Esophagus (tissue), 2 donors: ENCODE measurements around the gene USP7. TPM values are rescaled to one million over a fixed set of nuclear protein-coding genes. Genes with fewer than 3 reads are reported as not detected.

ENCODE experiments used
- H3K27ac ChIP-seq, 2 donors: one replicate each; pipeline ENCODE4 v1.5.1; 2013; ENCODE audit warnings: low read depth in 2 of 2, mild to moderate bottlenecking in 2 of 2, inconsistent platforms in 1 of 2, low read length in 1 of 2, moderate library complexity in 1 of 2
- H3K27me3 ChIP-seq, 2 donors: one replicate each; pipeline ENCODE4 v1.6.1; 2013; ENCODE audit warnings: low read length in 2 of 2, control low read depth in 1 of 2, mild to moderate bottlenecking in 1 of 2; ENCODE audit not compliant: insufficient read depth in 2 of 2, control insufficient read depth in 1 of 2
- H3K36me3 ChIP-seq, 2 donors: one replicate each; pipeline ENCODE4 v1.6.1; 2013; ENCODE audit warnings: low read length in 1 of 2; ENCODE audit not compliant: control insufficient read depth in 2 of 2, insufficient read depth in 2 of 2
- H3K4me1 ChIP-seq, 2 donors: one replicate each; pipeline ENCODE4 v1.6.1; 2013; ENCODE audit warnings: low read length in 1 of 2; ENCODE audit not compliant: control insufficient read depth in 2 of 2, insufficient read depth in 2 of 2
- H3K4me3 ChIP-seq, 2 donors: one replicate each; pipeline ENCODE4 v1.5.1; 2013; ENCODE audit warnings: low read length in 2 of 2, mild to moderate bottlenecking in 2 of 2, low read depth in 1 of 2, moderate library complexity in 1 of 2
- H3K9me3 ChIP-seq, 2 donors: one replicate each; pipeline ENCODE4 v1.6.1; 2013; ENCODE audit warnings: mild to moderate bottlenecking in 2 of 2, low read depth in 1 of 2, low read length in 1 of 2, moderate library complexity in 1 of 2; ENCODE audit not compliant: control insufficient read depth in 2 of 2, insufficient read depth in 1 of 2
- WGBS, 2 donors: extraction: QIAGEN DNeasy Blood & Tissue Kit; methylation state at CpG; one replicate each; pipeline ENCODE4 v1.1.7; 2013; 5-methylcytosine and 5-hydroxymethylcytosine counted together
- polyA plus RNA-seq, 2 donors: library from polyadenylated mRNA; stranded (reverse); fragments of 200-250 nt; gene quantifications; one replicate each; pipeline ENCODE4 v1.2.3, GENCODE V29; 2013
- donor health status: healthy with polysubstance abuse.
- donor health status: Bipolar disorder and iron deficiency.

The USP7 gene
- polyA plus RNA-seq, 2 donors: 27.8 to 34.6 TPM

DNA sequence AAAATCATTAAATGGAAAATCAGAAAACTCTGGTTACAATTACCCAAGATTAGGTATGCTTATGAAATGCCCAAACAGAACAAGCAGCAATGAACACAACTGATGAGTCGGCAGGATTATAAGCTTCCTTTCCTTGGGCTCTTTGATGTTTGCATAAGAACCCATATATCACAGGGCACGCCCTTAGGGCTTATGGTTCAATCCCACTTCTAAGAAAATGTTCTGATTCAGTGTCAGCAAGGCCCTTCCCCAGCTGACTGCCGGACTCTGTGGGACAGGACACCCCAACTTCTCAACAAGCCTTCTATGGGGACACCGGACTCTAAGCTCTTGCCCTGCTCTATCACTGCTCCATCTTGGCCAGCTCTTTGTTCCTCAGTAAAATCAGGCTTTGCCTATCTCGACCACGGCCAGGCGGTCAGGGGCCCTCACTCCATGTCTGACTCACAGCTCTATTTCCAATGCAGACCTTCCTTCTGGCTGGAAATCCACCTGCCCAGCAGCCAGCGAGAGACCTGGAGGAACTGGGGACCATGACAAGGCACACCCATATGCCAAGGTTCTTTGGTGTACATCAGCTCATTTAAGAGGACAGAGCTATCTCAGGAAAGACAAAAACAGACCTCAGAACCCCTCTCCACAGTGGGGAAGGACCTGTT lies 54.8 kb downstream of the USP7 start:
- WGBS, 2 donors: 66 to 71% methylated on average over 8 of the region's 8 CpGs
- peaks cover 17 to 31% of the 10 kb centered on the region in 2 donors for H3K36me3 ChIP-seq
- H3K27me3 ChIP-seq: no peaks in the 10 kb centered on the region
- no peaks in the 10 kb centered on the region for H3K9me3 ChIP-seq
- no peak overlapping the region for H3K4me3 ChIP-seq
- peak overlapping the region; percentile 5 to 45 for H3K27ac ChIP-seq
- H3K4me1 ChIP-seq: peaks cover 0 to 4% of the 10 kb centered on the region in 2 donors

DNA sequence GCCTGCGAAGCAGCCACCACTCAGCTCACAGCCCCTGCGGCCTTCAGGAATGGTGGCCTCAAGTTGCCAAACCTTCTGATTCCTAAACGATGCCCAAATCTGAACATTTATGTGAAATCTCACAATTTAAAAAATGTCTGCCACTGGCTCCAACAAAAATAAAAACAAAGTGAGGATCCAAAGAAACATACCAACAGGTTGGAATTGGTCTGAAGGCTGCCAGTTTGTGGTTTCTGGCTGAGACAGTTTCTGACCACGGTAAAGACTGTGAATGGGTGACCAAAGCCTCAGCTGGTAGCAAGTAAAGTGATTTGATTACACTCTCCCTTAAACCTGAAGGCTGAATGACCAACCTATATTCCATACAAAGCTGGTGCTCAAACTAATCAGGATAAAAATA lies 56.6 kb downstream of the USP7 start:
- WGBS, 2 donors: 78 to 81% methylated on average over 4 of the region's 4 CpGs
- peaks cover 17 to 41% of the 10 kb centered on the region in 2 donors for H3K36me3 ChIP-seq
- no peak overlapping the region for H3K4me3 ChIP-seq
- H3K9me3 ChIP-seq: no peaks in the 10 kb centered on the region
- no peak overlapping the region for H3K27ac ChIP-seq
- H3K4me1 ChIP-seq: peaks cover 0 to 4% of the 10 kb centered on the region in 2 donors
- H3K27me3 ChIP-seq: no peaks in the 10 kb centered on the region

DNA sequence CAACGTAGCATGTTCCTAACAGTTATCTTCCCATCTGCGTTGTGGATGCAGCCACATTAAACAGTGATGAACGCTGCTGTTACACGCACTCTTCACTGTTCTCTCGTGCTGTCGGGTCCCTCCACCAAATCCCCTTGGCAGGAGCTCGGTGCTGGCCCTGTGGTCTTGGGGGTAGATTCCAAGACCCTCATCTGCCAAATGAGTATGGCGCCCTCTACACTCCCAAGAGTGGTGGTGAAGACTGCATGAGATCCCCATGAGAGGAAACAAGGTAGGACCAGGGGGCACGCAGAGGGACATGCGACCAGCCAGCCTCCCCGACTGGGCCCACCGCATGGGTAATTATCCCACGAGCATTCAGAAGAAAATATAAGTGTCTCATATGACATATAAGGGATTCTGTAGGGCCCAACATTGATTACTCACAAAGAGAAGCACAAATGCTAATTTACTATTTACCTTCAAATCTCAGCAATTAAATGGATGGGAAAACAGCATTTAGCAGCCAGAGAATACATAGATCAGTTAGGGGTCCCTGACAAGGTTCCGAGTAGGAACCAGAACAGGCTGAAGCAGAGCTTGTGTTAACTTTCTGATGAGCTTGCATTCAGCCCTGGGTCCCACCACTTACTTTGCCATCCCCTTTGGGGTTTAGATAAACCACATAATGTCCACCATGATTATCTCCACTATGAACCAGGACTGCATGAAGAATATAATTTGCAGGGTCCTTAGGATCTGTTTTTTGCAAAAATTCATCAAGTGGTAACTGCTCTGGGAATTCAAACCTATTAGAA lies 57.7 kb downstream of the USP7 start:
- no peak overlapping the region for H3K27ac ChIP-seq
- H3K27me3 ChIP-seq: no peaks in the 10 kb centered on the region
- peaks cover 0 to 4% of the 10 kb centered on the region in 2 donors for H3K4me1 ChIP-seq
- no peak overlapping the region for H3K4me3 ChIP-seq
- H3K36me3 ChIP-seq: peaks cover 16 to 46% of the 10 kb centered on the region in 2 donors
- H3K9me3 ChIP-seq: no peaks in the 10 kb centered on the region
- 88 to 89% methylated on average over 14 of the region's 14 CpGs for WGBS, 2 donors

DNA sequence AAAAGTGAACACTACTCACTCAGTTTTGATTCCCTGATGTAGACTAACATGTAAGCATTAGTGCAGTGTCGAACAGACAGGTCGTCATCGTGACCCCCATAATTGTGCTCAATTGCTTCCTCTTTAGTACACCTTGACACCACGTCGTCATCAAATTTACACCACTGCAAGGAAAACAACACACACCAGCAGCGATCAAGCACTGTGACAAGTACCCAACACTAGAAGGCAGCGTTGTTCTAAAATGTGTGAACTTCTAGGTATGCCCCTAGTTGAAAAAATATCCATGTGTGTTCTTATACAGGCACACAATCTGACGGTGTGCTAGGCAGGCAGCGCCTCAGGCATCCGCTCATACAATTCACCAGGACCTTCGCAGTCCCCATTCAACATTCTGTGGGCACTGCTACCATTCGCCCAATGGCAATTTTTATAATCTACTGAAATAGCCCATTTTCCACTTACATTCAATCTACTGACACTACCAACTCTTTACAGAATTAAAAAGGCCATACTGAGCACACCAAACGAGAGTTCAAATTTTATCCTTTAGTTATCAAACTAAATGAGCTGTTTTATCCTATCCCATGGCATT lies 58.4 kb downstream of the USP7 start:
- peaks cover 16 to 45% of the 10 kb centered on the region in 2 donors for H3K36me3 ChIP-seq
- no peaks in the 10 kb centered on the region for H3K9me3 ChIP-seq
- no peaks in the 10 kb centered on the region for H3K27me3 ChIP-seq
- no peak overlapping the region for H3K27ac ChIP-seq
- peaks cover 0 to 4% of the 10 kb centered on the region in 2 donors for H3K4me1 ChIP-seq
- 76% methylated on average over 13 of the region's 13 CpGs for WGBS, 2 donors
- H3K4me3 ChIP-seq: no peak overlapping the region

DNA sequence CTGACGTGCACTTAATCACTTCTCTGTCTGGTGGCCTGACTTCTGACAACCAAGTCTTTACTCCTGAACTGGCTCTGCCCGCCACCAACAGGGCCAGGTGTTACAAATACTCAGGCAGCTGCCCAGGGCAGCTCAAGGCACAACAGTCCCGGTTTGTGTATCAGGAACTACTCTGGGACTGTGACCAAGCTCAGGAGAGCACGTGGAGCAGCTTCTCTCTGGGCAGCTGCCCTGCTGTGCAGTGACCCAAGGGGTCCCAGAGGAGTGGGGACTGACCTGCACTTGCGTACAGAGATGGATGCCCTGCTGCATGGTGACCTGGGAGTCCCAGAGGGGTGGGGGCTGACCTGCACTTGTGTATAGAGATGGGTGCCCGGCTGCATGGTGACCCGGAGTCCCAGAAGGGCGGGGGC lies 59.7 kb downstream of the USP7 start:
- no peaks in the 10 kb centered on the region for H3K9me3 ChIP-seq
- no peak overlapping the region for H3K4me3 ChIP-seq
- no peaks in the 10 kb centered on the region for H3K27me3 ChIP-seq
- no peak overlapping the region for H3K27ac ChIP-seq
- H3K36me3 ChIP-seq: peaks cover 23 to 48% of the 10 kb centered on the region in 2 donors
- 88 to 91% methylated on average over 8 of the region's 8 CpGs for WGBS, 2 donors
- H3K4me1 ChIP-seq: peaks cover 0 to 2% of the 10 kb centered on the region in 2 donors

DNA sequence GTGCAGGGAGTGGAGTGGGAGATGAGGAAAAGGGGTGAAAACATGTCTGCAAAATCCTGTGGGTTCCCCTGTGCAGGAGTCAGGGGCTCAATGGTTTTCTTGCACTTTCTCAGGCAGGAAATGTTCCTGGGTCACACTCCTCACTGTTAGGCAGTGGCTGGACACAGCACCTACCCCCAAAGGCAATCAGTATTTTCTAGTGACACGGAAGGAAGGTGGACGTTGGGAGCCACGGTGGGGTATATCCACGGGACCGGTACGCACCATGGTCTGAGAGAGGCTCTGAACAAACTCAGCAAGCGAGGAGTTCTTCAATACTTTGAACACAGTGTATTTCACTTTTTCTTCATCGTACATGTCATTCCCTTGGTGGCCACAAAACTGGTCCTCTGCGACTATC lies 60.7 kb downstream of the USP7 start:
- H3K4me1 ChIP-seq: no peaks in the 10 kb centered on the region
- peaks cover 24 to 51% of the 10 kb centered on the region in 2 donors for H3K36me3 ChIP-seq
- no peak overlapping the region for H3K4me3 ChIP-seq
- H3K27ac ChIP-seq: no peak overlapping the region
- H3K9me3 ChIP-seq: no peaks in the 10 kb centered on the region
- no peaks in the 10 kb centered on the region for H3K27me3 ChIP-seq
- WGBS, 2 donors: 94 to 95% methylated on average over 9 of the region's 9 CpGs

DNA sequence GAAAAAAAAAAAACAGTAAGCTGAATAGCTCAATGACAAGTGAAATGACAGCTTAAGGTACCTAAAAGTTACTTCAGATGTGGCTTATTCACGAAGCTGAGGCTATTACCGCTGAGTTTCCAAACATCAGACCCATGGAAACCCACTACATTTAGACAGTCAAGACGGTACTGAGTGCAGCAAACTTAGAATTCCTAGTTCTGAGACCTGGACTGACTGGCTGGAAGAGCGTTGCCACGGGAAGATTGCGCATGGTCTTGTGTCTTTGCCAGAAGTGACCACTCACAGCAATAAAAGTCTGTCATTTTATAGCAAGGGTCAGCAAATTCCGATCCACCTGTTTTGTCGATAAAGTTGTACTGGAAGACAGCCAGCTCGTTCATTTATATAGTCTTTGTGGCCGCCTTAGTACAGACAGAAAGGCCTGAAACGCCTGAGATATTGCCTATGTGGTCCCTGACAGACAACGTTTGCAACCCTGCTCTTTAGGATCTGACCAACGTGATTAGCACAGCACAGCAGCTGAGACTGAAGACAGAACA lies 62.3 kb downstream of the USP7 start:
- Histone ChIP-seq H3K27ac (no peak overlapping the region), H3K4me3 (no peak overlapping the region), H3K4me1 (no peaks in the 10 kb centered on the region), H3K9me3 (no peaks in the 10 kb centered on the region), H3K27me3 (no peaks in the 10 kb centered on the region), H3K36me3 (peaks cover 33 to 57% of the 10 kb centered on the region in 2 donors)
- 83 to 86% methylated on average over 13 of the region's 13 CpGs for WGBS, 2 donors

DNA sequence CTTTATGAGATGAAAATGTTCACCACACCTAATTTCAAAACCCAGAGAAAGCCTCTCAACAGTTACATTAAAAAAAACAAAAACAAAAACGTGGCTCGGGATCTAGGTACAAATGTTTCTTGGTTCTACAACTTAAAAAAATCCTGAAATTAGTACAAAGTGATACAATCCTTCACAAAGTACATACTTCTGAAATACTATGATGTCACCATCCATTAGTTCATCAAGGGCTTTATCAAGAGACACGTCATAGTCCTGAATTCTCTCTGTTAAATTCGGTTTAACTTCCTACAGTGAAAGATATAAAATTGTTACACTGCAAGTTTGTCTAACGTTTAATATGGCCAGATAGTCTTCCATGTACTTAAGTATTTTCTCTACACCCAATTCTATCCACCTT lies 63.4 kb downstream of the USP7 start:
- H3K4me1 ChIP-seq: no peaks in the 10 kb centered on the region
- H3K4me3 ChIP-seq: no peak overlapping the region
- 84% methylated on average over 5 of the region's 5 CpGs for WGBS, 2 donors
- H3K27me3 ChIP-seq: no peaks in the 10 kb centered on the region
- H3K9me3 ChIP-seq: no peaks in the 10 kb centered on the region
- peaks cover 26 to 53% of the 10 kb centered on the region in 2 donors for H3K36me3 ChIP-seq
- H3K27ac ChIP-seq: no peak overlapping the region

DNA sequence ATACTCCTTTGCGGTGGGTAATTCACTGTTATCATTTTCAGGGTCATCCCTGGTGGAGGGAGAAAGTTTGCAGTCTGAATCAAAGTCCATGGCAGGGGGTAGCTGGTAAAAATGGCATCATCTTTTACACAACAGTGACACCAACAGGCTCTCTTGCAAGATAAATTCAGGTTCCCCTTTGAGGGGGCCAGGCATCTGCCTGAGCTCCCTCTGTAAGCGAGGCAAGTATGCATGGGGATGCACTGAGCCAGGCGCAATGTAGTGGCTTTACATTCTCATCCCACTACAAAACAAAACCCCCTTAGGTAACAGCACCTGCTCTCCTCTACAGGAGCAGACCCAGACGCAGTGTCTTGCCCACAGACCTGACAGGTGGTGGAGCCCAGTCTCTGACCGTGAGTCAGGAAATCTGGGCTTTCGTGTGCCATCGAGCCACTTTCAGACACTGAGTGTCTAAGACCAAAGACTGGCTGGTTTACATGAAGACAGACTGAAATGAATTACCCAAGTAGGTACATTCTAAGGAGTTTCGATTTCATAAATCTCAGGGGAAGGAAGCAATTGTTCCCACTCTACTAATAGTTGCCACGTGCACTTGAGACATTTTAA lies 63.9 kb downstream of the USP7 start:
- no peak overlapping the region for H3K27ac ChIP-seq
- no peak overlapping the region for H3K4me3 ChIP-seq
- 89 to 91% methylated on average over 9 of the region's 9 CpGs for WGBS, 2 donors
- H3K36me3 ChIP-seq: peaks cover 31 to 53% of the 10 kb centered on the region in 2 donors
- no peaks in the 10 kb centered on the region for H3K9me3 ChIP-seq
- H3K27me3 ChIP-seq: no peaks in the 10 kb centered on the region
- H3K4me1 ChIP-seq: peaks cover 0 to under 1% of the 10 kb centered on the region in 2 donors
